Kidney (tissue), 14 donors: ENCODE results near the gene ZNF219. TPM values are rescaled to one million over a fixed set of nuclear protein-coding genes. Genes with fewer than 3 reads are reported as not detected.
A peak's percentile ranks its signal among the peaks of the same experiment; 100 is the strongest.

Source experiments
- DNase-seq, 5 donors: peaks; one replicate each; pipeline ENCODE4 v3.0.0-alpha.2; 2013 to 2020
- FAIRE-seq: peaks from 2 replicates; lab custom pipeline; 2012; peaks lifted over from hg19 to GRCh38; lab: Jason Lieb, UNC
- H3K27ac ChIP-seq, 2 donors: one replicate each; pipeline ENCODE4 v1.7.0; 2013; ENCODE audit warnings: low read depth in 2 of 2, low read length in 2 of 2, inconsistent platforms in 1 of 2
- H3K27me3 ChIP-seq: one replicate; pipeline ENCODE4 v1.7.1; 2013; ENCODE audit warnings: low read length, inconsistent platforms; ENCODE audit not compliant: control insufficient read depth, insufficient read depth
- H3K36me3 ChIP-seq, 3 donors: one replicate each; pipeline versions ENCODE4 v1.7.0 to v1.7.1; 2013; ENCODE audit warnings: low read length in 3 of 3, control low read depth in 1 of 3, inconsistent platforms in 1 of 3; ENCODE audit not compliant: insufficient read depth in 3 of 3, control insufficient read depth in 2 of 3
- H3K4me1 ChIP-seq, 3 donors: one replicate each; pipeline versions ENCODE4 v1.7.0 to v1.7.1; 2013; ENCODE audit warnings: low read length in 3 of 3, inconsistent platforms in 1 of 3, low read depth in 1 of 3; ENCODE audit not compliant: control insufficient read depth in 2 of 3, insufficient read depth in 2 of 3
- H3K4me3 ChIP-seq, 3 donors: one replicate each; pipeline versions ENCODE4 v1.7.0 to v1.8.1; 2013; ENCODE audit warnings: low read length in 3 of 3, control low read depth in 1 of 3, inconsistent platforms in 1 of 3
- H3K9ac ChIP-seq, 3 donors: one replicate each; pipeline versions ENCODE4 v1.7.0 to v1.7.1; 2013; ENCODE audit warnings: low read length in 3 of 3, control low read depth in 1 of 3, inconsistent platforms in 1 of 3
- H3K9me3 ChIP-seq, 3 donors: one replicate each; pipeline versions ENCODE4 v1.7.0 to v1.7.1; 2013; ENCODE audit warnings: low read length in 3 of 3, control low read depth in 1 of 3, inconsistent platforms in 1 of 3; ENCODE audit not compliant: control insufficient read depth in 2 of 3, insufficient read depth in 1 of 3
- intact Hi-C: fragments of 100-400 bp; cut with DNase I; formaldehyde crosslinking; loops from one replicate; pipeline ENCODE4 v1.11.1; 2022
- polyA plus RNA-seq: library from polyadenylated mRNA; stranded (reverse); fragments of 350-450 nt; fragmentation: Illumina TruSeq; extraction: RNeasy Lipid Tissue Mini Kit (QIAGEN cat#74804); gene quantifications from one replicate; pipeline ENCODE4 v1.2.3, GENCODE V29; 2014; ENCODE audit warnings: low read depth, low replicate concordance; ENCODE audit not compliant: insufficient read depth
- total RNA-seq: library from RNA; stranded (reverse); fragmentation: NEBNext Ultra II Directional; extraction: Animal tissue kit (Norgen Biotek cat#: 25700); gene quantifications from one replicate; pipeline ENCODE4 v1.2.1, GENCODE V29; 2021
- TF ChIP-seq, protein P1 (sequence below): IDR thresholded peaks from 3 replicates; pipeline ENCODE4 v1.5.1; 2012; ENCODE audit warnings: mild to moderate bottlenecking, moderate library complexity, borderline replicate concordance; ENCODE audit not compliant: insufficient read depth; ENCODE audit errors: extremely low read depth
- donor health status: control.
- donor health status: control.
- donor health status: control.
- donor health status: control.
- donor health status: control.
- donor health status: DM: yes; HTN: yes; CAD: no.
- donor health status: Normal renal cell carcinoma (clear cell type).

The ZNF219 gene
- total and polyA plus RNA-seq, 2 donors from 2014 or later: 12.6 to 24.6 TPM

DNA sequence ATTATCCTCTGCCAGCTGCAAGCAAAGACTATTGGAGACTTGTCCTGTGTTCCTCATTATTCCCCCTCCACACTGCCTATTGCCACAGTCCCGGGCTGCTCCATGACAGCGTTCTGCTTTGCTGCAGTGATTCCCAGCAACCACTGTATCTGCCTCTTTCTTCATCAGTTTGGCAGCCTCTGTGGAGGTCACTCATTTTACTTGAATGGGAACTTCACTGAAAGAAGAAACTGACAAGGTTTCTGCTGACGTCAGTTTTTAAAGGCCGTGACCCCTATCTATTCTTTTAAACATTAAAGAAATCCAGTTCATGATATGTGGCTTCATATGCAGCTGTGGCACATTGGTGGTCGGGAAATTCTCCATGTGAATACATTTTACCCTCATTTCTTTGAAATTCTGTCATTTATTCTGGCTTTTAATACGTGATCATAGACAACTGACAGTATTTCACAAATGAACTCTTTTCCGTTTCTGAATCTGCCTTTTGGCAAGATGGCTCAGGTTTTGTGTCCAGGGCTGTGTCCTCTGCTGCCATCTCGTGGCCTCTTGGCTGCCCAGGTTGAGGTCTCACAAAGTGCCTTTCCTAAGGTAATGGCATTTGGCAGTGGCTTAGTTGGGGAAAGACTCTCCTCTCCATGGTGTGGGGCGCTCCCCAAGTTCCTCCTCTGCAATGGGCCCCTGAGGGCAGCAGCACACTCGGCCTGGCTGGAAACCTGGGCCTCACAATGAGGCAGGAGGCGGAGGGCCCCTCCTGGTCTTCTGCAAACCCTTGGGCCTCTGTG is 8.2 kb upstream of the ZNF219 start:
- H3K27me3 ChIP-seq: no peaks in the 10 kb centered on the region
- FAIRE-seq: no peak
- H3K4me3 ChIP-seq: peak overlapping the region; percentile 6 to 19 (median 9)
- intact Hi-C loops: no loop called here
- DNase-seq: peak; percentile 86 to 92 (median 90)
- peaks cover 6 to 32% (median 27%) of the 10 kb centered on the region in 3 donors for H3K4me1 ChIP-seq
- TF ChIP-seq, protein P1, sequence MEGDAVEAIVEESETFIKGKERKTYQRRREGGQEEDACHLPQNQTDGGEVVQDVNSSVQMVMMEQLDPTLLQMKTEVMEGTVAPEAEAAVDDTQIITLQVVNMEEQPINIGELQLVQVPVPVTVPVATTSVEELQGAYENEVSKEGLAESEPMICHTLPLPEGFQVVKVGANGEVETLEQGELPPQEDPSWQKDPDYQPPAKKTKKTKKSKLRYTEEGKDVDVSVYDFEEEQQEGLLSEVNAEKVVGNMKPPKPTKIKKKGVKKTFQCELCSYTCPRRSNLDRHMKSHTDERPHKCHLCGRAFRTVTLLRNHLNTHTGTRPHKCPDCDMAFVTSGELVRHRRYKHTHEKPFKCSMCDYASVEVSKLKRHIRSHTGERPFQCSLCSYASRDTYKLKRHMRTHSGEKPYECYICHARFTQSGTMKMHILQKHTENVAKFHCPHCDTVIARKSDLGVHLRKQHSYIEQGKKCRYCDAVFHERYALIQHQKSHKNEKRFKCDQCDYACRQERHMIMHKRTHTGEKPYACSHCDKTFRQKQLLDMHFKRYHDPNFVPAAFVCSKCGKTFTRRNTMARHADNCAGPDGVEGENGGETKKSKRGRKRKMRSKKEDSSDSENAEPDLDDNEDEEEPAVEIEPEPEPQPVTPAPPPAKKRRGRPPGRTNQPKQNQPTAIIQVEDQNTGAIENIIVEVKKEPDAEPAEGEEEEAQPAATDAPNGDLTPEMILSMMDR: peak; percentile 77
- no peaks in the 10 kb centered on the region for H3K36me3 ChIP-seq
- no peaks in the 10 kb centered on the region for H3K9me3 ChIP-seq
- H3K9ac ChIP-seq: peak overlapping the region in 1 of 3 donors; percentile 37
- peak overlapping the region; percentile 5 to 81 for H3K27ac ChIP-seq

DNA sequence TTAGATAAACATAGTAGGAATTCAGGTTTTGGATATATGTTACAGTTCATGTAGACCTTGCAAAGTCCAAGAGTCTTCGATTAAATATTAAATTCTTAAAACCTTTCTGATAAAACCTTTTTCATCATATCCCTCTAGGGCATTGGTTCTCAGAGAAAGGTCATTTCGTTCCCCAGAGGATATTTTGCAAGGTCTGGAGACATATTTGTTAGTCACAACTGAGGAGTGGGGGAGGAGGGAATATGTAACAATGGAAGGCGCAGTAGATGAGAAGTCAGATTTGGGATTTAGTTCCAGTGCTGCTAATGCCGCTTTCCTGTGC is 7.7 kb upstream of the ZNF219 start:
- Histone ChIP-seq H3K9me3 (no peaks in the 10 kb centered on the region), H3K36me3 (no peaks in the 10 kb centered on the region), H3K27me3 (no peaks in the 10 kb centered on the region), H3K4me1 (peaks cover 6 to 32% (median 27%) of the 10 kb centered on the region in 3 donors), H3K9ac (peak overlapping the region in 1 of 3 donors; percentile 37), H3K4me3 (no peak overlapping the region), H3K27ac (peak overlapping the region in 1 of 2 donors; percentile 18)
- no peak for DNase-seq
- TF ChIP-seq, protein P1: no peak
- intact Hi-C loops: no loop called here
- FAIRE-seq: no peak

DNA sequence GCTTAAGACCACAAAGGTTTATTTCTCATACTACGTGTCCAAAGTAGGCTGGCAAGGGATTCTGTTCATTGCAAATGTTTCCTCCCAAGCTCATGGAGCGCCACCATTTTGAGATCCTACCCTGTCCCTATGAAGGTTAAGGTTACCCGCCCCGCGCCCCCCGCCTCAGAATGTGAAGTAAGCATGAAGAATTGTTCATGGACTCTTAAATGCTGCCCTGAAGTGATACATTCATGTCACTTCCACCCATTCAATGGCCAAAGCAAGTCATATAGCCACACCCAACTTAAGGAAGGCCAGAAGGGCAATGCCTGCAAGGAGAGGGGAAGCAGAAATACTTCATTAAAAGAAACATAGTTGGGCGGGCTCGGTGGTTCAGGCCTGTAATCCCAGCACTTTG is 6.6 kb upstream of the ZNF219 start:
- Histone ChIP-seq H3K9ac (peak overlapping the region in 2 of 3 donors; percentile 89 to 95), H3K4me3 (peak overlapping the region in 1 of 3 donors; percentile 87), H3K27ac (peak overlapping the region; percentile 98 to 99), H3K9me3 (no peaks in the 10 kb centered on the region), H3K4me1 (peaks cover 6 to 32% (median 27%) of the 10 kb centered on the region in 3 donors), H3K36me3 (no peaks in the 10 kb centered on the region), H3K27me3 (no peaks in the 10 kb centered on the region)
- TF ChIP-seq, protein P1: no peak
- FAIRE-seq: no peak
- intact Hi-C loops: no loop called here
- no peak for DNase-seq
